Endothelial cell of umbilical vein (primary cell): ENCODE measurements around the gene ANKRD63. TPM values are rescaled to one million over a fixed set of nuclear protein-coding genes. Genes with fewer than 3 reads are reported as not detected.

Source experiments
- BruUV-seq: library from RNA; stranded (reverse); fragments of 400-500 nt; replicated peaks from 2 replicates; lab custom pipeline; 2021; lab: Mats Ljungman, UMichigan
- CTCF ChIA-PET: fragments of 300-600, 350-600 bp; sonication (Branson Sonifier 250); formaldehyde crosslinking; loops from one replicate; lab custom pipeline; 2021; ENCODE audit warnings: antibody characterized with exemption, inconsistent platforms; lab: Charles Lee
- POLR2A ChIA-PET: fragments of 300-600, 350-600 bp; sonication (Branson Sonifier 250); formaldehyde crosslinking; loops from one replicate; lab custom pipeline; 2021; ENCODE audit warnings: antibody characterized with exemption, inconsistent platforms; lab: Charles Lee
- DNase-seq: peaks from one replicate; pipeline ENCODE4 v3.0.0-alpha.2; 2011; ENCODE audit warnings: low read depth, low spot score
- FAIRE-seq: peaks from 2 replicates; lab custom pipeline; 2011; peaks lifted over from hg19 to GRCh38; lab: Jason Lieb, UNC
- H2AFZ ChIP-seq: 2 replicates; pipeline ENCODE4 v1.6.0; 2012; ENCODE audit warnings: low read depth, low read length, control low read depth, inconsistent platforms
- H3K27ac ChIP-seq: 2 replicates; pipeline ENCODE4 v1.5.1; 2011; ENCODE audit warnings: low read depth, mild to moderate bottlenecking, control low read depth, low read length, moderate library complexity; ENCODE audit not compliant: insufficient read depth
- H3K27me3 ChIP-seq, 2 experiments: 2 replicates each; pipeline versions ENCODE4 v1.6.0 to v1.6.1; 2011; ENCODE audit warnings: low read length in 2 of 2, mixed read lengths in 1 of 2; ENCODE audit not compliant: control insufficient read depth in 2 of 2, insufficient read depth in 2 of 2
- H3K36me3 ChIP-seq, 2 experiments: 2 replicates in 1 of 2; 3 replicates in 1 of 2; pipeline ENCODE4 v1.5.1; 2011; ENCODE audit warnings: low read length in 2 of 2, mild to moderate bottlenecking in 1 of 2, moderate library complexity in 1 of 2; ENCODE audit not compliant: control insufficient read depth in 2 of 2, insufficient read depth in 2 of 2; ENCODE audit errors: extremely low read depth in 1 of 2
- H3K4me1 ChIP-seq: 3 replicates; pipeline ENCODE4 v1.5.1; 2011; ENCODE audit warnings: mild to moderate bottlenecking, low read length; ENCODE audit not compliant: control insufficient read depth, insufficient read depth; ENCODE audit errors: extremely low read depth
- H3K4me2 ChIP-seq: 2 replicates; pipeline ENCODE4 v1.6.1; 2011; ENCODE audit warnings: low read length, control low read depth, mixed read lengths; ENCODE audit not compliant: insufficient read depth
- H3K4me3 ChIP-seq, 3 experiments: fragments of 200-600 bp in 1 of 3; sonication (generic), shearing (Covaris generic) in 1 of 3; replicated peaks in 1 of 3; 2 replicates each; pipeline ENCODE4 v1.5.1; 2011 to 2016; ENCODE audit warnings: control low read depth in 3 of 3, low read length in 3 of 3, mild to moderate bottlenecking in 2 of 3, inconsistent platforms in 1 of 3, low read depth in 1 of 3, moderate library complexity in 1 of 3; ENCODE audit not compliant: insufficient read depth in 1 of 3
- H3K79me2 ChIP-seq: 2 replicates; pipeline ENCODE4 v1.6.0; 2012; ENCODE audit warnings: low read length, inconsistent platforms; ENCODE audit not compliant: control insufficient read depth, insufficient read depth
- H3K9ac ChIP-seq: replicated peaks from 2 replicates; pipeline ENCODE3; 2011; ENCODE audit warnings: low read length, control low read depth; ENCODE audit not compliant: insufficient read depth; ENCODE audit errors: extremely low read depth
- H3K9me1 ChIP-seq: replicated peaks from 3 replicates; pipeline ENCODE4 v1.6.0; 2011; ENCODE audit warnings: mild to moderate bottlenecking, low read length; ENCODE audit not compliant: control insufficient read depth, insufficient read depth; ENCODE audit errors: extremely low read depth
- H3K9me3 ChIP-seq: replicated peaks from 2 replicates; pipeline ENCODE4 v1.5.1; 2012; ENCODE audit warnings: low read length, inconsistent platforms; ENCODE audit not compliant: control insufficient read depth, insufficient read depth
- H4K20me1 ChIP-seq: replicated peaks from 2 replicates; pipeline ENCODE3; 2011; ENCODE audit warnings: mild to moderate bottlenecking, low read length; ENCODE audit not compliant: control insufficient read depth, insufficient read depth; ENCODE audit errors: extremely low read depth
- CTCF ChIP-seq, 2 donors: IDR thresholded peaks; 1 replicate in 1 of 2; 2 replicates in 1 of 2; pipeline ENCODE4 v1.5.1; 2011; ENCODE audit warnings: low read length in 2 of 2, mild to moderate bottlenecking in 2 of 2, moderate library complexity in 2 of 2, control low read depth in 1 of 2, inconsistent platforms in 1 of 2, low read depth in 1 of 2; ENCODE audit not compliant: insufficient read depth in 1 of 2; ENCODE audit errors: extremely low read depth in 1 of 2
- EZH2 ChIP-seq: IDR thresholded peaks from 2 replicates; pipeline ENCODE4 v1.6.1; 2012; ENCODE audit warnings: borderline replicate concordance, low read depth, mild to moderate bottlenecking, moderate library complexity, low read length, inconsistent platforms; ENCODE audit not compliant: severe bottlenecking
- FOS ChIP-seq: IDR thresholded peaks from 2 replicates; pipeline ENCODE4 v1.6.1; 2011; ENCODE audit warnings: mild to moderate bottlenecking, low read length, moderate library complexity, borderline replicate concordance; ENCODE audit not compliant: insufficient read depth
- GATA2 ChIP-seq: IDR thresholded peaks from 2 replicates; pipeline ENCODE4 v1.7.0; 2011; ENCODE audit warnings: low read depth, mild to moderate bottlenecking, moderate library complexity, mixed read lengths, low read length; ENCODE audit not compliant: insufficient read length, insufficient read depth
- JUN ChIP-seq: IDR thresholded peaks from 2 replicates; pipeline ENCODE4 v1.6.1; 2011; ENCODE audit warnings: borderline replicate concordance, low read depth; ENCODE audit not compliant: insufficient read length, insufficient read depth
- MAX ChIP-seq: IDR thresholded peaks from 2 replicates; pipeline ENCODE4 v1.6.1; 2011; ENCODE audit not compliant: insufficient read depth, insufficient read length
- MYC ChIP-seq: IDR thresholded peaks from one replicate; pipeline ENCODE4 v1.6.1; 2011; ENCODE audit warnings: mild to moderate bottlenecking, low read depth, low read length
- POLR2A ChIP-seq: IDR thresholded peaks from 2 replicates; pipeline ENCODE4 v1.6.1; 2012; ENCODE audit warnings: low read depth, mild to moderate bottlenecking, control low read depth, low read length
- POLR2AphosphoS5 ChIP-seq: IDR thresholded peaks from 2 replicates; pipeline ENCODE4 v1.6.1; 2012; ENCODE audit warnings: low read depth, mild to moderate bottlenecking, control low read depth, low read length, moderate library complexity; ENCODE audit not compliant: insufficient read depth
- dilution Hi-C: fragments of 300-500 bp; cut with MboI; formaldehyde crosslinking; loops from one replicate; pipeline ENCODE4 v1.15.0; 2019; ENCODE audit warnings: low sequenced_read_pairs; ENCODE audit not compliant: extremely low pct_ligation_motif_present
- intact Hi-C: fragments of 100-400 bp; cut with micrococcal nuclease; formaldehyde crosslinking; loops from one replicate; pipeline ENCODE4 v1.10.0; 2022
- polyA plus RNA-seq, 4 experiments: library from polyadenylated mRNA; depleted of rRNA in 3 of 4; stranded (reverse) in 3 of 4; unstranded in 1 of 4; fragments of >200 nt; gene quantifications; 2 replicates each; pipeline versions ENCODE4 v1.2.1 to v1.2.3, GENCODE V29; 2011 to 2012; ENCODE audit warnings: missing spikeins in 1 of 4
- total RNA-seq: library from RNA; stranded (reverse); gene quantifications from 2 replicates; pipeline ENCODE4 v1.2.3, GENCODE V29; 2021

Gene ANKRD63
- total and polyA plus RNA-seq, 2 donors (not counting 3 experiments of a cell fraction or from before 2014, with no cell fraction given): not detected

GRCh38 chr15:40310001-40310959 is 27.4 kb upstream of the ANKRD63 start:
- Histone ChIP-seq H3K27ac (no peak overlapping the region), H3K9me3 (no peaks in the 10 kb centered on the region), H3K4me2 (no peak overlapping the region), H3K4me1 (peaks cover 19% of the 10 kb centered on the region), H3K79me2 (no peaks in the 10 kb centered on the region), H3K27me3 (no peaks in the 10 kb centered on the region), H3K9me1 (no peaks in the 10 kb centered on the region), H3K36me3 (no peaks in the 10 kb centered on the region), H2AFZ (no peak overlapping the region), H4K20me1 (no peaks in the 10 kb centered on the region), H3K9ac (no peak overlapping the region), H3K4me3 (no peak overlapping the region)
- FAIRE-seq: peak; percentile 67
- POLR2A ChIA-PET: no interaction called here
- BruUV-seq: no TSS peak
- intact Hi-C loops (loop anchor here (1.0 kb wide), 1 partner anchor 31 kb away; no protein-coding TSS in a partner anchor), dilution Hi-C loops (no loop called here)
- DNase-seq: peak; percentile 55
- CTCF ChIA-PET: interaction anchor here (0.6 to 15.0 kb wide), 29 partner anchors 9 to 362 kb away, joined by 3 to 403 read pairs (median 5); partner anchors contain the start of genes ANKRD63, BMF, CCDC9B and DISP2
- no peak for TF ChIP-seq POLR2A
- peak; percentile 81 to 88 for TF ChIP-seq CTCF (IDR thresholded peaks at IDR 0.05; ENCODE audit: extremely low read depth in 1 of 2, insufficient read depth in 1 of 2, low read depth in 1 of 2, low read length in 2 of 2)

- ChIA-PET CTCF (interaction anchor here (0.6 to 15.0 kb wide), 27 partner anchors 8 to 361 kb away, joined by 3 to 403 read pairs (median 4); partner anchors contain the start of genes ANKRD63, BMF, CCDC9B and DISP2), POLR2A (no interaction called here)
- Histone ChIP-seq H3K4me3 (no peak overlapping the region), H3K9me3 (no peaks in the 10 kb centered on the region), H3K4me1 (peaks cover 11% of the 10 kb centered on the region), H3K4me2 (no peak overlapping the region), H4K20me1 (no peaks in the 10 kb centered on the region), H3K36me3 (no peaks in the 10 kb centered on the region), H3K9ac (no peak overlapping the region), H3K27me3 (peaks cover 0 to 2% of the 10 kb centered on the region in 2 experiments), H3K9me1 (no peaks in the 10 kb centered on the region), H3K27ac (no peak overlapping the region), H2AFZ (no peak overlapping the region), H3K79me2 (no peaks in the 10 kb centered on the region)
- intact Hi-C loops: no loop called here
- TF ChIP-seq FOS (no peak), CTCF (IDR thresholded peaks at IDR 0.05; ENCODE audit: extremely low read depth in 1 of 2, insufficient read depth in 1 of 2, low read depth in 1 of 2, low read length in 2 of 2) (no peak), POLR2A (no peak), MYC (no peak), JUN (no peak), POLR2AphosphoS5 (no peak), GATA2 (no peak), MAX (no peak), EZH2 (no peak)
- dilution Hi-C loops: no loop called here
- BruUV-seq: no TSS peak
- FAIRE-seq (no peak), DNase-seq (no peak)
Measured at GRCh38 chr15:40309344-40309862, 26.5 kb upstream of the ANKRD63 start.
